NCI-H748 (cell line): Measurements from ENCODE around the gene KIAA0586.
A peak's percentile ranks its signal among the peaks of the same experiment; 100 is the strongest.
"Not testable (repeated sequence)": the region's sequence is repeated elsewhere in the genome, so short reads cannot be mapped to it uniquely, and the experiment has no call there.

Source experiments
- DNase-seq: peaks from one replicate; lab custom pipeline; 2025; ENCODE audit not compliant: unreplicated experiment; lab: John Stamatoyannopoulos, UW

KIAA0586 gene

DNA sequence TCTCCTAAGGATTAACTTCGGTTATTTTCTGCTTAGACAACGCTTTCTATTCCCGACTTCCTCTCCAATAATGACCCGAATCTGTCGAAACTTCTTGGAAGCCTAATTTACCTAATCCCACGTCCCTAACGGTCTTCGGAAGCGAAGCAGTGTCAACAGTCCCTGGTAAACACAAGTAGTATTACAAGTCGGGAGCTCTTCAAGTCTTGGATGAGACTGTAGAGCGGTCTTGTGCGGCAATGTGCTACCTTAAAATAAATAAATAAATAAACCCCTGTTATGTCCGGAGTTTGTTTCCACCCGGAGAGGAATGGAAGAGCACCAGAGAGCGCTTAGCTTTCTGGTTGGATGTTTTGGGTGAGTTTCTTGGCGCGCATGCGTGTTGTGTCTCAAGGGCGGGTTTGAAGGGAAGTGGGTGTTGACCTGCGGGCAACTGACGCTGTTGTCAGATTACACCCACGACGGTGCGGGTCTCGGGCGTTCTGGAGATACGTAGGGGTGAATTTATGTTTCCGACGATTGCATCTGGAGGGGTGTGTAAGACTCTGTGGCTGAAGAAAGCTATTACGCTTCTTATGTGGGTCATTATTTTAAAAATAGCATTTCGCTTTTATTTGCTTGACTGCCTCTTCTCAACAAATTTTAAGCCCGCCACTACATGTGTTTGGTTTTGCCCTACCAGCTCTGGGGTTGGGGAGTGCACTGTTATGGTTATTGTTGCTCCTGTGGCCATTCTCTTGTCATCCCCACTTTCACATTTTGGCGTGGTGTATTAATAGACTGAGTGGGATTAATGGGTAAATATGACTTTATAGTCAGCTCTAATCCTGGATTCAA lies at the start of gene KIAA0586, which contains the start of gene TIMM9:
KIAA0586 (plus strand) TSS at position 439 of the 837 bp plus-strand sequence. CDS start 546 bp downstream, outside the sequence.
TIMM9 (minus strand) TSS at position 251 of the 837 bp plus-strand sequence. CDS start 15,586 bp downstream, outside the sequence.
- peak; percentile 99 for DNase-seq

DNA sequence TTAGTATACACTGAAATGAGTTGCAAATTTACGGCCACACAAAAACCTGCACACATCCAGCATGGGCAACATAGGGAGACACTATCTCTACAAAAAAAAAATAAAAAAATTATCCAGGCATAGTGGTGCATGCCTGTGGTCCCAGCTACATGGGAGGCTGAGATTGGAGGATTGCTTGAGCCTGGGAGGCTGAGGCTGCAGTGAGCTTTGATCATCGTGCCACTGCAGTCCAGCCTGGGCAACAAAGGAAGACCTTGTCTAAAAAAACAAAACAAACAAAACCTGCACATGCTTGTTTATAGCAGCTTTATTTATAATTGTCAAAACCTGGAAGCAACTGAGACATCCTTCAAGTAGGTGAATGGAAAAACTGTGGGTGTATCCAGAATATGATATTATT lies 36.7 kb upstream of the KIAA0586 start:
- no peak for DNase-seq

DNA sequence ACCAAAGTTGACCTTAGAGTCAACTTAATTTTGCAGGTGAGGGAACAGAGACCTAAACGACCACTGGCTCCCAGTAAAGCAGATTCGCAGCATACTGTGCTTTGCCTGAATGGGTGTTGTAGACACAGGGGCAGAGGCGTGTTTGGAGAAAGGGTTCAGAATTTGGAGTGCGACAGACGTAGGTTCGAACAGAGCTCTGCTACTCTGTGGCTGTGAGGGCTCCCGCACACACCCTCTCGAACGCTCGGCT lies 32.0 kb upstream of the KIAA0586 start:
- DNase-seq = no peak

DNA sequence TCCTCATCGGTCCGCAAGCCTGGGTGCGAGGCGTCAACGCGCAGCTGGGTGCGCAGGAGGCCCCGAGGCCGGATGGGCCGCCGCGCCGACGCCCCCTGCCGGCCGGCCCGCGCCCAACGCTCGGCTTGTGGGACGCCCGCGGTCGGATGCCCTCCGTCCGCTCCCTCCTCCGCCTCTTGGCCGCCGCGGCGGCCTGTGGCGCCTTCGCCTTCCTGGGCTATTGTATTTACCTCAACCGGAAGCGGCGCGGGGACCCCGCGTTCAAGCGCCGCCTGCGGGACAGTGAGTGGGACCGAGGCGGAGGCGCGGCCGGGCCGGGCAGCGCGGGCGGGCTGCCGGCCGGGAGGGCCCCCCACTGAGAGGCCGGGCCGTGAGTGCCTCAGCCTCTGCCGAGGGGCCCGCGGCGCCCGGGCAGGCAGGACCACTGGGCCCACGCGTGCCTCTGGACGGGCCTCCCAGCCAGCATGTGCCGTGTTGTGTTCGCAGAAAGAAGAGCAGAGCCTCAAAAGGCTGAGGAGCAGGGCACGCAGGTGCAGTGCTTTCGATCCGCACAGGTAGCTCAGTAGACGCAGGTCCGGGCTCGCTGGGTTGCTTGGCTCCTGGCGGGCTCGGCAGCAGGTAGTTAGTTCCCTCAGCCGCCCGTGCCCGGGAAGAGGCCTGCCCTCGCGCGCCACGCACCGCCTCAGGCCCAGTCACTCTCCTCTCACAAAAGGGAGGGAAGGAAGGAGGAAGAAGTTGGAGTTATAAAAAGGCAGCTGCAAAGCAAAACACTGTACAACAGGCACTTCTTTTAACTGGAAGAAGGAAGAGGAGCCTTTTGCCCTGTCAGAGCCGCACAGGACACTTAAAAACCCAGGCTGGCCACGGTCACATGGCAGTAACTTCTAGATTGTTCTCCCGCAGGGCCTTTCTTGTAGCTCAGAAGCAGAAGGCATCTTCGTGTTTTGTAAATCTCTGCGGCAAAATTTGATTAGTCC lies 31.4 kb upstream of the KIAA0586 start, which contains the start of gene TOMM20L:
TOMM20L (plus strand) TSS at position 119 of the 977 bp plus-strand sequence; CDS start at position 147, 28 bp downstream.
- peak; percentile 85 for DNase-seq

DNA sequence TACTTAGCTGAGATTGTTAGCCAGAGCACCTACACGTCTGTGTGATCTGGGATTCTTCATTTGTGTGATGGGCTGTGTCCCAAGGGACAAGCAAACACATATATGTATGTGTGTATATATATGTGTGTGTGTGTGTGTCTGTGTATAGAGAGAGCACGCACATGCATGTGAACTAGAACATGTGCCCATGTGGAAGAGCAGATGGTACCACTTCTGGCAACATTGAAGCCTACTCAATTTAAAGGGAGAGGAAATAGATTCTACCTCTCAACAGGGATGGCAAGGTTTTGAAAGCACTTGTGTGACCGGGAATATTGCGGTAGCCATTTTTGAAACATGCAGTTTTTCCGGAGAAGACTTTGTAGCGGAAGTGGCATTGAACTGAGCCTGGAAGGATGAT lies 30.4 kb upstream of the KIAA0586 start:
- DNase-seq = no peak

DNA sequence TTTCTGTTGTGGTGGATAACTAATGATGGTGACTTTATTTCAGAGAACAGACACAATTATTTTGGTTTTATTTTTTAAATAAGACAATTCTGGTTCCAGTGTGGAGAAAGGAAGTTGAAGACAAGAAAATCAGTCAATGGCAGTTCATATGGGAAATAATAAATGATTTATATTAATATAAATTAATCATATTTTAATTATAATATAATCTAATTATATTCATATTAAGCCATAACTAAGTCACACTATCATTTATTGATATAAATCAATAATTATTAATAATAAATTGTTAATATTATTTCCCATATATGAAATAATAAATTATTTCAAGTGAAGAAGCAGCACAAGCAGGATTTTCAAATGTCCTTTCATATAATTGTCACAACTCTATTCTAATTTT lies 29.0 kb upstream of the KIAA0586 start:
- DNase-seq = no peak

DNA sequence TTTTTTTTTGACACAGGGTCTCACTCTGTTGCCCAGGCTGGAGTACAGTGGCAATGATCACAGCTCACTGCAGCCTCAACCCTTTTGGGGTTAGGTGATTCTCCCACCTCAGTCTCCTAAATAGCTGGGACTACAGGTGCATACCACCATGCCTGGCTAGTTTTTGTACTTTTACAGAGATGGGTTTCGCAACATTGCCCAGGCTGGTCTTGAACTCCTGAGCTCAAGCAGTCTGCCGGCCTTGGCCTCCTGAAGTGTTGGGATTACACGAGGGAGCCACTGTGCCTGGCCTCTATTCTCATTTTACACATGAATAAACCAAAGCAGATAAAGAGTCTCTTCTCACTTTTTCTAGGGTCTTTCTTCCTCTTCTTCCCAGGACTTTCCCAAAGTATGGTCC lies 28.6 kb upstream of the KIAA0586 start:
- DNase-seq = no peak

DNA sequence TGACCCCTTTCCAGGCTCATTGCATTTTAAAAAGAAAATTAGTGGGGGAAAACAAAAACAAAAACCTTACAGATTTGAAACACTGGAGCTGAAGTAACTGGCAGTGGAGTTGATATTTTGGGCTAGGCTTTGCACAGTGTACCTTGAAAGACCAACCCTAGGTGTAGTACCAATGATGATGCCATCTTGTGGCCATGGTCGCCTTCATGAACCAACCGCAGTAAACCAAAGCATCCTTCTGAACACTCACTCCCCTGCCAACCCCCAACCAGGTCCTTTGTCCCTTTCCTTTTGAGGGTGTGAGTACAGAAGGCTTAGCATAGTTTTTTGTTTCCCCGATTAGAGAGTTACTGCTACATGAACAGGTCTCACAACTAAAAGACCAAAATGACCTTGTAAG lies 25.9 kb upstream of the KIAA0586 start:
- peak; percentile 11 for DNase-seq

DNA sequence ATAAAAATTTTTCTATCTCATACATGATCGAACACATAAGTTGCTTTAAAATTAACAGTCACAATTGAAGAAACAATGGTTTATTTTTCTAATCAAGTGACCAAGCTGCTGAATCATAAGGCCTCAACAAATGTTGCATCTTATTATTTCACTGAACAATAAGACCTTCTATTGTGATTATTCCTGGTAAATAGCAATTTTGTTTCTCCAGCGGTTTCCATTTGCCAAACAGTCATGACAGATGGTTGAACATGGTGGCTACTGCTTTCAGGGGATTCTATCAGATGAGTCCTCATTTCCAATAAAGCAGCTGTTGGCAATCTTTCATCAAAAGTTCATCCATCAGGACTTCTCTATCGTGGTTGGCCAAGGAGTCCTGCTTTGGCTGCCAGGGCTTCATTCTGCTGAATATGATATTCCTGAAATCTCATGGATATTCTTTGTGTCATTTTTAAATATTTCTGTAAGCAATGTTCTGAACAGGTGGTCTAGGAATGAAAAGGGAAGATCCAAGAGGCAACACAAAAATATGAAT lies 18.8 kb upstream of the KIAA0586 start:
- no peak for DNase-seq

DNA sequence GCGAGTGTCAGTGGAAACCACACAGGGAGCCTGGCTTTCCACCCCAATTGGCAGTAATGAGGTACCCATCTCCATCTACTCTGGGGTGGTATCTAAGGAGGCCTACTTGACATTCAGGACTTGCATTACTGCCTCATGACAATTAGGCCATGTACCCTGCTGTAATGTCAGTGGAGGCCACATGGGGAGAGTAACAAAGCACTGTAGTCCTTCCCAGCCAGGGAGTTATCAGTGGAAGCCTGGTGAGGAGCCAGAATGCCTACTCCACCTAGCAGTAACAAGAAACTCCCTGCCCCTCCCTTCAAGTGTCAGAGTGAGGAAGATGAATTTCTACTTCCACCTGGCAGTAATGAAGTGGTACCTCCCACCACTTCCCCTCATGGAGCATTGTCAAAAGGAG lies 12.7 kb upstream of the KIAA0586 start:
- no peak for DNase-seq

DNA sequence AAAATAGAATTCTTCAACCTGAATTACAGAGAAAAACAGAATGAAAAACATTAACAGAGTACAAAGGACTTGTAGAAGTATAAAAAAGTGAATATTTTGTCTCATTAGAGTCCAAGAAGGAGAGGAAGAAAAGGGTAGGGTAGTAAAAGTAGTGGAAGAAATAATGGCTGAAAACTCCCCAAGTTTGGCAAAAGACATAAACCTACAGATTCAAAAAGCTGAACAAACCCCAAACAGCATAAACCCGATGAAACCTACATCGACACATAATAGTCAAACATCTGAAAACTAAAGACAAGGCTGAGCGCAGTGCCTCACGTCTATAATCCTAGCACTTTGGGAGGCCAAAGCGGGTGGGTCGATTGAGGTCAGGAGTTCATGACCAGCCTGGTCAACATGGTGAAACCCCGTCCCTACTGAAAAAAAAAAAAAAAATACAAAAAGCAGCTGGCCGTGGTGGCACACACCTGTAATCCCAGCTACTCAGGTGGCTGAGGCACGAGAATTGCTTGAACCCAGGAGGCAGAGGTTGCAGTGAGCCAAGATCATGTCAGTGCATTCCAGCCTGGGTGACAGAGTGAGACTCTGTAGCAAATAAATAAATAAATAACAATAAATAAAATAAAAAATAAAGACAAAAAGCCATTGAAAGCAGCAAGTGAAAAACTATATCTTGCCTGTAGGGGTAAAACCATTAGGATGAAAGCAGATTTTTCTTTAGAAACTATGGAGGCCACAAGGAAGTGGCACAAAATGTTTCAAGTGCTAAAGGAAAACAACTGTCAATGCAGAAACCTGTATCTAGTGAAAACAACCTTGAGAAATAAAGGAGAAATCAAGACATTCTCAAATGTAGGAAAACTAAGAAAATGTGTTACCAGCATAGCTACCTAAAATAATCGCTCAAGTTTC lies 11.6 kb upstream of the KIAA0586 start:
- no peak for DNase-seq

DNA sequence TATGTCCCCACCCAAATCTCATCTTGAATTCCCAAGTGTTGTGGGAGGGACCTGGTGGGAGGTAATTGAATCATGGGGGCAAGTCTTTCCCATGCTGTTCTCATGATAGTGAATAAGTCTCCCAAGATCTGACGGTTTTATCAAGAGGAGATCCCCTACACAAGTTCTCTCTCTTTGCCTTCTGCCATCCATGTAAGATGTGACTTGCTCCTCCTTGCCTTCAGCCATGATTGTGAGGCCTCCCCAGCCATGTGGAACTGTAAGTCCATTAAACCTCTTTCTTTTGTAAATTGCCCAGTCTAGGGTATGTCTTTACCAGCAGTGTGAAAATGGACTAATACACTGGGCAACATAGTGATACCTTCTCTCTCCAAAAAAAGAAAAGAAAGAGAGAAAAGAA lies 10.6 kb upstream of the KIAA0586 start:
- DNase-seq = not testable (repeated sequence)

DNA sequence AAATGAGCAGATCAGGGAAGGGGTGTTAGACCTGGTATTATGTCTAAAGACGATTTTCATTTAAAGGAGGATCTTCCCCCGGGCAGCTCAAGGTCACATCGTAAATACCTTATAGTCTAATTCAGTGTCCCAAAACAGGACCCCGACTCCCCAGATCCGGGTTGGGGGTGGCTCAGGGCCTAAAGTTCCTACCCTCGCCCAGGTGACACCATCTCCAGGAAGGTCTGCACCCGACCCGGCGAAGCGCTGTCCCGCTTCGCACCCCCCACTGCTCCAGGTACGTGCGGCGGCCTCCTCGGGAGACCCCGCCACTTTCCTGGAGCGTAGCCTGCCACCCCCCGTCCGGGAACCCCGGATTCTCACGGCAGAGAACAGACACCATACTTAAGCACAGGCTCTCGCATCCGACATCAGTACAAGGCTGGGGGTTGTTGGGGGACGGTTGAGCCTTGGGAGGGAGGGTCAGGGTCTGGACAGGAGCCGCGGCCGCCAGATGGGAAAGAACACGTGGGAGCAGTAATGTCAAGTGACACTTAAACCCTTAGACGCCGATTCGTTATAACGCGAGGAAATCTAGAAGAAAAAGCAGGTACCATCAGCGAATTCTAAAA lies 744 bp upstream of the KIAA0586 start:
- peak; percentile 71 for DNase-seq

DNA sequence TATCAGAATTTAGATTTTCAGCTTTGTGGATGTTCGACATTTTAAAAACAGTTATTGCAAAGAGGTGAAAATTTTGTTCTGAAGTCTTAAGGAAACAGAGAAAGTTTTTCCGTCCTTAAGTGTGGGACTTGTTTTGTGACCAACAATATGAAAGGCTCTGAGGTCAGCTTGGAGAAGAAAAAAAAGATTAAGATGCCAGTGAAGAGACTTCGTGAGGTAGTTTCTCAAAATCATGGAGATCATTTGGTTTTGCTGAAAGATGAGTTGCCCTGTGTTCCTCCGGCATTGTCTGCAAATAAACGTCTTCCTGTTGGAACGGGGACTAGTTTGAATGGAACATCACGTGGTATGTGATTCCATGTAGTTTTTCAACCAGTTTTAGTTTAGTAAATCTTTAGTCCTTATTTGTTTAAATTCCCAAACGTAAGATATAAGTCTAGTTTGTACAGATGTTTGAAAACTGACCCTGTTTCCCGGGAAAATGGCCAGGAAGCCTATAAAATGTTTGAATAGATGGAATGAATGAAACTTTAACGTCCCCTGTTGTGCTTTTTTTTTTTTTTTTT lies 682 bp downstream of the KIAA0586 start:
- peak; percentile 61 for DNase-seq

DNA sequence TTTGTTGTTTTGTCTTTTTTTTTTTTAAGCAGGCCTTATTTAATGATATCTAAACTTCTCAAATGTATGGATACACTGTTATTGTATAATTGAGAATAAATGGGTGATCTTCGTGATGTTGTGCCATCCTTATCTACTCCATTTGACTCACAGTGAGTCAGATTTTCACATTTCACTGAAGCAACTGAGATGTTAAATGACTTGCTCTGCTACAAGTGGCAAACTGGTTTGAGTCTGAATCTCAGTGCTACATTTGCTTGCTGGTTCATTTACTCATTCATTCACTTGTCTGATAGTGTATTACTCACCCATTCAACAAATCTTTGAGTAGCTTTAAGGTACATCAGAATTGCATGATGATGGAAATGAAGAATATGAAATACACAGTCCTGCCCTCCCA lies 2.6 kb downstream of the KIAA0586 start:
- DNase-seq = no peak

DNA sequence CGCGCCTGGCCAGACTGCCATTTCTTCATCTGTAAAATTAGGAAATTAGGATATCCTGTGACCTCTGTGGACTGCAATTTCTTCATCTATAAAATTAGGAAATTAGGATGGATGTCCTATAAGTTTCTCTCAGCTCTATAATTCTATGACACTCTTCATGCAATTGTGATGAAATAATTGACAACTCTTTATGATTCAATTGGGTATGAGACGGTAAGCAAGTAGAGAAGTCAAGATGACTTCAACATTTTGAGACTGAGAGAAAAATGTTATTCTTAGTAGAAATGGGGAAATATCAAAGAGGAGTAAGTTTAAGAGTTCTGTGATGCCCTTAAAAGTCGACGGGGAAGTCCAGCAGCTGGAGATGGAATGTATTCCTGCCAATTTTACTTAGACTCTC lies 12.0 kb downstream of the KIAA0586 start:
- DNase-seq = no peak

DNA sequence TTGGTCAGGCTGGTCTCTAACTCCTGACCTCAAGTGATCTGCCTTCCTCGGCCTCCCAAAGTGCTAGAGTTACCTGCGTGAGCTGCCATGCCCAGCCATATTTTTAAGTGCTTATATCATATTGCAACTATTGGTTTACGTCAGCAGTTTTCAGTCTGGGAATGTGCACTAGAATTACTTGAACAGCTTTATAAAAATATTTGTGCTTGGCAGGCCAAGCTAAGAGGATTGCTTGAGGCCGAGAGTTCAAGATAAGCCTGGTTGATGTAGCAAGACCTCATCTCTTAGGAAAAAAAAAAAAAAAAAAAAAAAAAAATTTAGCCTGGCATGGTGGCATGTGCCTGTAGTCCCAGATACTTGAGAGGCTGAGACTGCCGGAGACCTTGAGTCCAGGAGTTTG lies 17.1 kb downstream of the KIAA0586 start:
- DNase-seq = no peak

DNA sequence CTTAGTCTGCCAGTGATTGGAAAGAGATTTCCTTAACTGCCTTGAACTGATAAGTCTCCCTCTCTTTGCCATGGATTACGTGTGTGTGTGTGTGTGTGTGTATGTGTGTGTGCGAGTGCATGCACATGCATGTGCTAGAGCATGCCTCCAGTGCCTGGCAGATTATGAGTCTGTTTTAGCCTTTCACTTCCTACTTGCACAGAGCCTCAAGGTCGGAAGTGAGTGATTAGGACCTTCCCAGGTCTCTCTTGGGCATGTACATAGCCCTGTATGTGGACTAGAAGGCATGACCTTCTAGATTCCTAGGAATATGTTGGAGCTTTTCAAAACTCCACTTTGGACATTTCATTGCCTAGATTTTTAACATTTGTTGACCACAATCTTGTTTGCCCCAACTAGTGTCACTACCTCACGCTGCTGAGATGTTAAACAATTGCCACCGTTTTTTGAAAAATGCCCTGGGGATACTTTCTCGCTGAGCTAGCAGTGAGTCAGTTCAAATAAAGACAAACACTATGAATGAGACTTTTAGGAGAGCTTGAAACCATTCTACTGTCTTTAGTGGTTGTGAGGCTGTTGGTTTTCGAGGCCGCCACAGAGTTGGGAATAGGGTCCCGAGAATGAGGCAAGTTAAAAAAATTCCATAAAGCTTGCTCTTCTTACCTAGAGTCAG lies 28.2 kb downstream of the KIAA0586 start:
- DNase-seq = no peak

DNA sequence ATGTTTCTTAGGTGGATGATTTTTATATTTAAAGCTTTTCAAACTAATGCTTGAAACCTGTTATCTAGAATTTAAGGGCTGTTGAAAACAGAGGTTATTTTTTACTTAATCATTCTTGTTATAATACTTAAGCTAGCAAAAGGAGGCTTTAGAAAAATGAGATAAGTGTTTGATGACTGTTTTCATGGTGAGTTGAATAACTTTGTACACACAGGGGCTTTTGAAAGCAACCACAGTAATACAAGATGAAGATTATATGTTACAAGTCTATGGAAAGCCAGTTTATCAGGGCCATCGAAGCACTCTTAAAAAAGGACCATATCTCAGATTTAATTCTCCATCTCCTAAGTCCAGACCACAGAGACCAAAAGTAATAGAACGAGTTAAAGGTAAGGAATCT lies 33.3 kb downstream of the KIAA0586 start:
- no peak for DNase-seq
